Stimulated activated CD4-positive, alpha-beta T cell treated with anti-CD3 and anti-CD28 coated beads, TNF-alpha, amount 100 ng/mL, for 24 hours (primary cell): ENCODE measurements around the gene KCNJ3.

Experiments
- DNase-seq, 3 experiments: peaks; one replicate each; pipeline ENCODE4 v3.0.0-alpha.2; 2020; ENCODE audit warnings: low read depth in 3 of 3

Gene KCNJ3, protein sequence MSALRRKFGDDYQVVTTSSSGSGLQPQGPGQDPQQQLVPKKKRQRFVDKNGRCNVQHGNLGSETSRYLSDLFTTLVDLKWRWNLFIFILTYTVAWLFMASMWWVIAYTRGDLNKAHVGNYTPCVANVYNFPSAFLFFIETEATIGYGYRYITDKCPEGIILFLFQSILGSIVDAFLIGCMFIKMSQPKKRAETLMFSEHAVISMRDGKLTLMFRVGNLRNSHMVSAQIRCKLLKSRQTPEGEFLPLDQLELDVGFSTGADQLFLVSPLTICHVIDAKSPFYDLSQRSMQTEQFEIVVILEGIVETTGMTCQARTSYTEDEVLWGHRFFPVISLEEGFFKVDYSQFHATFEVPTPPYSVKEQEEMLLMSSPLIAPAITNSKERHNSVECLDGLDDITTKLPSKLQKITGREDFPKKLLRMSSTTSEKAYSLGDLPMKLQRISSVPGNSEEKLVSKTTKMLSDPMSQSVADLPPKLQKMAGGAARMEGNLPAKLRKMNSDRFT

DNA sequence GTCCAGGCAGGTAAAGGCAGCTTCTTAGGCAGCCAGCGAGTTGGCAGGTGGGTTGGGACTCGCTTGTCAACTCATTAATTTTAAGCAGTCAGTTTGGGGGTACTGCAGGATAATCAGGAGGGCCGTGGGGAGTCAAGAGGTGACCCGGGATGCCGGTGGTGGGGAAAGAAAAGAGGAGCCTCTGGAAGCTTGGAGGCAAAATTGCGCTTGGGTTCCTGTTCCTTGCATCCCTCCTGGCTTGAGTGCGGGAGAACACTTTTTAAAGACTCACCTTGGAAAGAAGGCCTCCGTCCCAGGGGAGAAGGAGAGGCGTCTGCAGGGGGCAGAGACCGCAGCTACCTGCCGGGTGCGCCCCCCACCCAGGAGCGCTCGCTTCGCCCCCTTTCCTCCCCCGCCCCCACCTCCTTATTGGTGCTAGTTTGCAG is at the start of gene KCNJ3:
Gene KCNJ3, plus strand, starts transcription at position 400 of the 425 bp plus-strand sequence. CDS start 81 bp downstream, outside the sequence.
- no peak for DNase-seq

DNA sequence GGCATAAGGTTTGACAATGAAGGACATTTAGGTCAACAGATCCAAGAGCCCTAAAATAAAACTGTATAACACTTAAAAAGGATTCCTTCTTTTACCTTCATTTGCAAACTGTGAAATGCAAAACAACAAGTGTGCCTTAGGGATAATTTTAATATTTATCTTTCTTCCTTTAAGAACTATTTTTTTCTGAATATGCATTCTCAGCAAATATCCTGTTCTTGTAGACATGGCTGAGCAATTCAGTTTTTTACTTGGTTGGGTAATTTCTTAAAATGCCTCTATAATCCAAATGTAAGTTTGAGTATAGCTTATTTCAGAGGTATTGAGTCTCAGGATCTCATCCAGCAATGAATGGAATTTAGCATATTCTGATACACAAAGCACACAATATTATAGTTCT is 43.0 kb upstream of the KCNJ3 start:
- no peak for DNase-seq

DNA sequence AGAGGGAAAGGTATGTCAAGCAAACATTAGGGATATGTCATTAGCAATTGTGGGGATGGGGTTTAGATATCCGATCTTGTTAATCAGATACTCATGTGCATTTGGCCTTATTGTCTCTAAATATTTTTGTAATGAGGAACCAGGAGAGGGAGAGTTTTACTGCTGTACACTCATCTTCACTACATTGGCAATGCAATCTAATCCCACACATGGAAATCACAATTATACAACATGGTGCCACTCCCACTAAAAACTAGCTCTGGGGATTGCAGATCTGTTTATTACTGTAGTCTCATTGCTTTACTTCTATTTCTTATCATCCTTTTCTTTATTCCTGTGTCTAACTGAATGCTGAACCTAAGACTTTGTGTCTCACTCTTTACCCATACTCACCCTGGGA is 39.6 kb upstream of the KCNJ3 start:
- DNase-seq, result no peak

DNA sequence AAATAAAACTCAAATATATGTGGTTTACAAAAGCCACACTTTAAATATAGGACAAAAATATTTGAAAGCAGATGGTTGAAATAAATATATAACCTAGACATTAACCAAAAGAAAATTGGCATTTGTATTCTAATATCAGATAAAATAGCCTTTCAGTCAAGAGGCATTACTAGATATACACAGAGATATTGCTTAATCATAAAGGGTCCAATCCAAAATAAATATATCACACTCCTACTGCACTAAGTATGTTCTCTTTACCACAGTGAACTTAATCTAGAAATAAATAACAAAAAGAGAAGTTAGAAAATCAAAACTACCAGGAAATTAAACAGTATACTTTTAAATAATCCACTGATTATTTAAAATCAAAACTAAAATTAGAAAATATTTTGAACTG is 34.2 kb upstream of the KCNJ3 start:
- no peak for DNase-seq

DNA sequence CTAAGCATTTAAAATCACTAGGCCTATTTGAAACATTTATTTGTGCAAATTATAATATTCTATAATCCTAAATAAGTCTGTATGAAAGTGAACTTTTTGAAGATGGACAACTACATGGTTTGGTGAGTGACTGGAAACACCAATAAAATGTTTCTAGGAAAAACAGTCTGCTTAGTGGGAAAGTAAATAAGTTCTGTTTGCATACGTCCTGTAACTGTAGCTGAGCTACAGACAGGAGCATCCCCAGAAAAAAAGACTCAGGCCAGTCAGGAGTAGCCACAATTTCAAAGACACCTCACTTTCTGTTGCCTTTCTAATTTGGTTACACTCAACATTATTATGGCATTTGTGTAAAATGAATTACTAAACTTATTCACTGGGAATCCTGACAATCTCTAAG is 28.4 kb upstream of the KCNJ3 start:
- DNase-seq, result no peak

DNA sequence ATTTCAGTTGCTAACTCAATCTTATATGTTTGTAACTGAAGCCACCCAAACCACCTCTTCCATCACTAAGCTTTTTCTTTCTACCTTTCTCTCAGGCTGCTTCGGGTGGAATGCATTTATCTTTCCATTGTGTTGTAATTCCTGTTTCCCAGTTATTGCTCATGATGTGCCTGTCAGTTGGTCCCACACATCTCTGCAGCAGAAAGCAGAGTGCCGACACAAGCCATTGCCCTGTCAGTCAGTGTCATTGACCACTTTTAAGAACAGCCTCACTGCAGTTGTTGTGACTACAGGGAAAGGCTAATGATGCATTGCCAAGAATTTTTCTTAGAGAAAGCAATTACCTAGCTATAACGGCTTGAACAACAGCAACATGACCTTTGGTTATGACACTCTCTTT is 24.8 kb upstream of the KCNJ3 start:
- no peak for DNase-seq

DNA sequence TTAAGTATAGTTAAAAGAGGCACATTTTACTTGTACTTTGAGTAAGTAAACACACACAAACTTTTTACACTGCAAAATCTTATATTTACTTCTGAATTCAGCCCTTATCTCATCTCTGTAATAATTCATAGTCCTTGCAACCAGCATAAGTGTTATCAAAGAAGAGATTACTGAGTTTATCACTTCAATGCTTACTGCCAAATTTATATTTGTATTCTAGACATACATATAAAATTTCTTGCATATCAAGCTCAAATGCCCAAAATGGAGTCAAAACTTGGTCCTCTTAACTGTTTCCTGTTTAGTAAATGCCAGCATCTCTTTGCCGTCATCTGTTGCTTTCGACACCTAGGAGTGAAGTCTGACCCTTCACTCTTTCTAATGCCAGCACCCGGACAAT is 21.1 kb upstream of the KCNJ3 start:
- DNase-seq, result no peak

DNA sequence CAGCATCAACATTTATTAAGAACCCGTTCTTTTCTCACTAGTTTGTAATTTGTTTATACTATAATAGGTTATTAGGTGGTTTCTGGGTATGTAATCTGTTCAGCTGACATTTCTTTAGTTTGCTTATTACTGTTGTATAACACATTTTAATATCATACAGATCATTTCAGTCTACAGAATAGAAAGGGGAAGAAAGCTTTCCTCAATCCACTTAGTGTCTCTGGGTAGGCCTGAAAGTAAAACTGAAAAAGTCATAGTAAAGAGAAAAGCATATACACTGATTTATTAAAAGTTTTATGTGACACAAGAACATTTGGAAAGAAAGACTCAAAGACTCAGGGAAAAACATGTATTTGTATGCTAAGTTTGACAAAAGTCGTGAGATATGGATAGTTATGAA is 16.8 kb upstream of the KCNJ3 start:
- DNase-seq, result no peak

DNA sequence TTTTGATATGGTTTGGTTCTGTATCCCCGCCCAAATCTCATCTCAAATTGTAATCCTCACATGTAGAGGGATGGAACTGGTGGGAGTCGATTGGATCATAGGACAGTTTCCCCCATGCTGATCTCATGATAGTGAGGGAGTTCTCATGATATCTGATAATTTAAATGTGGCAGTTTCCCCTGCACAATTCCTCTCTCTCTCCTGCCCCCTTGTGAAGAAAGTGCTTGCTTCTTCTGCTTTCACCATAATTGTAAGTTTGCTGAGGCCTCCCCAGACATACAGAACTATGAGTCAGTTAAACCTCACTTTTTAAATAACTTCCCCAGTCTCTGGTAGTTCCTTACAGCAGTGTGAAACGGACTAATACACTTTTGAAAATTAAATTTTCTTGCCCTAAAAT is 12.3 kb upstream of the KCNJ3 start:
- no peak for DNase-seq

DNA sequence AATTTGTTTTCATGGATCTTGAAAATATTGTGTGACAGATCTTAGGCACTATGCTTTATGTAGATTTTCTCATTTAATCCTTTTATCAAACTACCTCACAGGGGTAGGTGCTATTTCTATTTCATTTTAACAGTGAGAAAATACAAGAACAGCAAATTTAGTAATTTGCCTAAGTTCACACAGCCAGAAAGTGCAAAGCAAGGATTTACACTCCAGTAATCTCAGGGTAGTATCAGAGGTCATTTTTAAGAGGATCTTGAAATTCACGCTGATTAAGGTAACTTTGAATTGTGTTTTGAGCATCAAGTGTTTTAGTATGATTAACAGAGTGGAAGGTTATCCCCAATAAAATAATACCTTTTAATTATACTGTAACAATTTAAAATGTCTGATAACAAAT is 10.1 kb upstream of the KCNJ3 start:
- DNase-seq, result no peak

DNA sequence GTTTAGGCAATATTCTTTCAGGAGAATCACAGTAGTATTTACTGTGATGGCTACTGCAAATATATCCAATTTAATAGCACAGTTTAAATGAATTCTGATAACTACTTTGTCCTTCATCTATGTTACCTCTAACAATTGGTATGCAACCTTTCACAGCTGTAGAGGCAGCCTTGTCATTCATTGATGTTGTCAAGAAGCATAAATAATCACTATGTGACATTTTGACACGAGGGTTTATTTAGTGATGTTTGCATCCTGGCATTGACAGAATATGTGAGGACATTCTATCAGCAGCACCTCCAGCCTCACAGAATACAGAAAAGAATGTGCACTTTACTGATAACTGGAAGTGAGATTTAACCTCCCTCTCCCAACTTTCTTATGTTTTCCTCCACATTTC is 9.3 kb upstream of the KCNJ3 start:
- DNase-seq, result no peak

DNA sequence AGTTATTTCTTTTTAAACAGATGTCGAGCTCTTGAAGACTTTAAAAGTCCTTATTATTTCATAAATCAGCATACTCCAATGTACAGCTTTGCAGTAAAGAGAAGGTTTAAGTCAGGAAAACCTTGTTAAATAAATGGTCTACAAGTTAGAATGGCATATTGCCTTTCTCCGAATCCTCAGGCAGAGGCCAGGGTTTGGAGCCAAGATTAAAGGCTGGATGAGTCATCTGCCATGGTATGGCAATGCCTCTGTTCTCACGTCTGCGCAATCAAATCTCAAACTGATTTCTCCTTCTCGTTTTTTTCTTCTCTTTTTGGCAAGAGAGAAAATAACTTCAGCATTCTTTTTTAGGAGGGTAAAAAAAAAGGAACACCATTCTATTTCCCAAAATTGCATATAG is 5.6 kb upstream of the KCNJ3 start:
- no peak for DNase-seq

DNA sequence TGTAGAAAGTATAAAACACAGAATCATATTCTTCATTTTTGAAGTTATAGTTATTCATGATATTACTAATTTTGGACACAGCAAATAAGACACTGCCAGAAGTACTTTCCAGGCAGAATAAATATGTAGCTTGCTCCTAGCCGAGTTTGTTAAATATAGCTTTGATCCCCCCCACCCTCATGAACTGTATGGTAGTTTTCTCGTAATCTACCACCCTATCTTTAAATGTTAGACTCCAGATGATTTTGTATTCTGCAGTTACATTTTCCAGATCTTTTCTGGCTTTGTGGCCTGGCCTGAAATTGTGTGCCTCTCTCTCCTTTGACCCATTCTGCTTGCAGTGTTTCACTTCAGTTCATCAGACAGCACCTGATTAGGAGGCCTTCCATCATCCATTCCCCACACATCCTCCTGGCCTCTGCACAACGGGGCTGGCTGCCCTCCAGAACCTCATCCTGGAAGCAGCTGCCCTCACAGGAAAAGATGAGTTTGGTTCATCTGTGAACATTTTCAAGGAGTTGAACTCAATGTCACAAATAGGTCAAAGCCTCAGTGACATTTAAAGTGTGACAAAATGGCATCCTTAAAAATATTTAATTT is 4.7 kb upstream of the KCNJ3 start:
- no peak for DNase-seq

DNA sequence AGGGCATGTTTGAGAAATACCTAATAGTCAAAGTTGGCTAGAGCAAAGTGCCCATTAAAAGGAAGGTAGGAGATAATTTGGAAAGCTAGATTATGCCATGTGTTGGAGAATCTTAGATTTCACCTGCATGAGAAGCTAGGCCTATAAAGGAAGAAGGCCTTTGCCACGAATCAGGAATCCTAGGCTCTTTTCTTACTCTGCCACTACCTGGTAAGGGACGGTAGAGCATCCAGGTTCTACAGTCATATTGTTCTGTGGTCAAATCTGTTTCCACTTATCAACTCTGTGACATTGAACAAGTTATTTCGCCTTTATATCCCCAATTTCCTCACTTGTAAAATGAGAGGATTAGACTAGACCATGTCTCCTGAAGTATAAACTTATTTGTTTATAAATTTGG is 3.6 kb upstream of the KCNJ3 start:
- DNase-seq, result no peak

DNA sequence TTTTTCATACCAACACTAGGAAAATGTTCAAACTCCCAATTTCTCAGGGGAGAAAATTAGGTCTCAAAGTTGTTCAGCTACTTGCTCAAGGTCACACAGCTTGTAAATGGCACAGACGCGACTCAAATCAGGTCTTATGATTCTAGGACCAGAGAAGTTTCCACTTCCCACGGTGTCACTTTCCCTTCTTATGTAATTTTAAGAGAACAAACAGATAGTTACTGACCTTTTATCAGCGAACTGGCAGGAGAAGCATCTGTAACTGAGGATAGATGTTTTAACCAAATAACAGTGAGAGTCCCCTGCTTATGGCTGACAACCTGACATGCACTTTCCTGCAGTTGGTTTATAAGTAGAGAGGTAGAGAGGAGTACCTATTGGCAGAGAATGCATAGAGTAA is 2.1 kb upstream of the KCNJ3 start:
- DNase-seq, result no peak

DNA sequence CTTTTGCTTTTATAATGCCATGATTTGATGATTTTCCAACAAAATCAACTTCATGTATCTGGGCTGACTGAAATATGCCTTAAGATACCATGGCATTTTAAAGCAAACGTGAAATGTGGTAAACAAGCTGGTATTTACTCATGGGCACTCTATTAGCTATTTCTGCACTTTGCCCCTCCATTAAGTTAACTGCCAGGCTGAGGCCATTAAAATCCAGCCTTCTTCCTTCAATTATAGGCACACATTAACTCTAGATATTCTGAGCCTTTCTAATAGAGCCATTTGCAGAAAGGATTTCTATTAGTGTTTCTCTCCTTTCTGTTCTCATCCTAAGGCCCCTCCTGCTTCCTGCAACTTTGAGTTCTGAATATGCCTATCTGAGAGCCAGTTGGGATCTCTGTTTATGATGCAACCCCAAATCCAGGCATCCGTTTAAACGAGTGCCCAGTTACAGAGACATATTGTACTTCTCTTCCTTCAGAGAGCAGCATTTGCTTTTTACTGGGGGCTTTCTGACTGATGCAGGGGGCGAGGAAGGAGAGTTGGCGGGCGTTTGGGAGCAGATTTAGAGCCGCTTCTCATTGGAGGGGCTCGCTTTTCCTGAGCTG is 1.6 kb upstream of the KCNJ3 start:
- no peak for DNase-seq

DNA sequence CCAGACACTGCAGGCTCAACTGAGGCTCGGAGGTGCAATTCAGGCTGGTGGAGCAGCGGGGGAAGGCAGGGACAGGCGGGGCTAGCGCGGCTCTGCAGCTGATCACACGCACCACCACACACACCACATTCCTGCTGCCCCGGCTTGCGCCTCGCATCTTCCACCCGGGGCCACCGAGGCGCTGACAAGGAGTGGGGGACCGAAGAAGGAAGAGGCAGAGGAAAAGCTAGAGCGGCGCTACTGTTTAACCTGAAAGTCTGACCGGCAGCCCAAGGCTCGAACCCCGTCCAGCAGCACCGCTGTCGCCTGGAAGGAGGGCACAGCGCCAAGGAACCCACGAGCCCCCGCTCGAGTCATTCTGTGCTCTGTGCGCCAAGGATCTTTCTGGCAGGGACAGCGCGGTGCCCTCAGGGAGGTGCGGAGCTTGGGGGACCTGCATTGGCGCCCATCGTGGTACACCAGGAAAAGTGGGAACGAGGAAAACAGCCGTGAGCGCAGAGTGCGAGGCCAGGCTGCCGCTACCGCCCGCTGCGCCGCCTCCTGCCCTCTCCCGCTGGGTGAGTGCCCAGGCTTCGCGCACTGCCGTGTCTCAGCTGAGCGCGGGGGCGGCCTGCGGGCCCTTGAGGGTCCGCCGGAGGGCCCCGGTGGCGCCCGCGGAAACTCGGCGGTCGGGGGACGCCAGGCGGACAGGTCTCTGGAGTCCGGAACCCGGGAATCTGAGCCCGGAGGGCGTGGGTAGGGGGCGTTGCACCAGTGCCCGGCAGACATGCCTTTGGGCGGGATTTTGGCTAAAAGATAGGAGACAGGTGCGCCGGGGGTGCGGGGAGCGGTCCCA is 860 bp upstream of the KCNJ3 start:
- DNase-seq, result no peak

DNA sequence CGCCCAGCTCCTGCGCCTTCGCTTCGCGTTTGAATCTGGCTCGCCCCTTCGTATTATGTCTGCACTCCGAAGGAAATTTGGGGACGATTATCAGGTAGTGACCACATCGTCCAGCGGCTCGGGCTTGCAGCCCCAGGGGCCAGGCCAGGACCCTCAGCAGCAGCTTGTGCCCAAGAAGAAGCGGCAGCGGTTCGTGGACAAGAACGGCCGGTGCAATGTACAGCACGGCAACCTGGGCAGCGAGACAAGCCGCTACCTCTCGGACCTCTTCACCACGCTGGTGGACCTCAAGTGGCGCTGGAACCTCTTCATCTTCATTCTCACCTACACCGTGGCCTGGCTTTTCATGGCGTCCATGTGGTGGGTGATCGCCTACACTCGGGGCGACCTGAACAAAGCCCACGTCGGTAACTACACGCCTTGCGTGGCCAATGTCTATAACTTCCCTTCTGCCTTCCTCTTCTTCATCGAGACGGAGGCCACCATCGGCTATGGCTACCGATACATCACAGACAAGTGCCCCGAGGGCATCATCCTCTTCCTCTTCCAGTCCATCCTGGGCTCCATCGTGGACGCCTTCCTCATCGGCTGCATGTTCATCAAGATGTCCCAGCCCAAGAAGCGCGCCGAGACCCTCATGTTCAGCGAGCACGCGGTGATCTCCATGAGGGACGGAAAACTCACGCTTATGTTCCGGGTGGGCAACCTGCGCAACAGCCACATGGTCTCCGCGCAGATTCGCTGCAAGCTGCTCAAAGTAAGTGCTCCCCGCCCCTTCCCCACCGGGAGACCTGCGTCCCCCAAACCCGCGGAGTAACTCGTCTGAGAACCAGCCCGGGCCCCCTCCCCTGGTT is 453 bp downstream of the KCNJ3 start:
- DNase-seq, result no peak

DNA sequence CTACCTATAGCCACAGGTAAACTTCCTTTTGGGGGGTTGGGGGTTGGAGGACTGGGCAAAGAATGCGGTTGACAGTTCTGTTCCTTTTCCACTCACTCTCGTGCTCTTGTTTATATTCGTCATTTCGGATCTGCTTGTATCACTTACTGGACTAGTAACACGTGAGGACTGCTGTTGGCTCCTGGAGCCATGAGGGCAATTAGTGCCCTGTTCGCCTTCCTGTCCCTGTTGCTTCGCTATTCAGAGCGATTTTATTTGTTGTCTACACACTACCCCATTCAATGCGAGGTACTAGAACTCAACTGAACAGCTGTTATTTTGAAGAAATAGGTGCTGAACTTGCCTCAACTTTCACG is 1.1 kb downstream of the KCNJ3 start:
- DNase-seq, result no peak

DNA sequence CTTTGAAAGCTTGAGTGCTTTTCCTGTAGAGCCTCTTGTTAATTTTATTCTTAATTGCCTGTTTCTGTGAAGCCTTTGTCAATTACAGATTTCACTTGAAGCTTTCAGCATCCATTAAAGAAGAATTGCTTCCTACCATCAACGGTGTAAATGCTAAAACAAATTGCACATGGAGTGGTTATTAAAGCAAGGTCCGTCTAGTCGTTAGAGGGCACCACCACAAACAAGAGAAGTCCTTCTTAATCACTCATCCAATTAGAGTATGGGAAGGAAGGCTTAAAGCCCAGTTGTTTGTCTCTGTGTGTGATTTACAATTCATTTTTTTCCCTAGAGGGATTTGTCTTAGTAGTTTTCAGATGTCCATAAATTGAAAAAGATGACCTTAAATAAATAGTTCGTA is 1.6 kb downstream of the KCNJ3 start:
- DNase-seq, result no peak

DNA sequence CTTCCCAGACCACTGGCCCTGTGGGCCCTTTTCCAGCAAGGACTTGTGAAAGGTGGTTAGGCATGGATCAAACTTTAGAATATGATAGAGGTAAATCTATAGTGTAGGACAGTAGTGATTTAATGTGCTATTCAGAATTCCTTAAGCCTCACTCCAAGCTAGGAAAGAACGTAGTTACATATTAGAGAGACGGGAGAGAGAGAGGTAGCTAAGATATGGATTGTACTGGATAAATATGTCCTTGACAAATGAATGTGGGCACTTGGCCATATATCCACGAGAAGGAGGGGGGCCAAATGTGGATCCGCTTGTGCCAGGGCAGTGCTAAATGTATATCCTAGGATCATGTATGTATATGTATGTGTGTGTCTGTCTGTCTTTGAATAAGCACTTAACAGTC is 6.5 kb downstream of the KCNJ3 start:
- no peak for DNase-seq
